Neural crest cell (in vitro differentiated cells): Measurements from ENCODE around the gene SLC8A3. TPM values are rescaled to one million over a fixed set of nuclear protein-coding genes. Genes with fewer than 3 reads are reported as not detected.

Experiments used
- DNase-seq: peaks from one replicate; pipeline ENCODE4 v3.0.0; 2021; ENCODE audit warnings: low read depth, mixed read lengths, low spot score
- H3K27ac Mint-ChIP-seq: one replicate; pipeline ENCODE4 v1.8.0; 2021; ENCODE audit warnings: mild to moderate bottlenecking, mixed read lengths; ENCODE audit not compliant: unreplicated experiment
- H3K27me3 Mint-ChIP-seq: 2 replicates; pipeline ENCODE4 v1.8.0; 2021; ENCODE audit warnings: low read depth, mild to moderate bottlenecking, mixed read lengths
- H3K36me3 Mint-ChIP-seq: 2 replicates; pipeline ENCODE4 v1.8.0; 2021; ENCODE audit warnings: low read depth, mild to moderate bottlenecking, mixed read lengths
- H3K4me1 Mint-ChIP-seq: 2 replicates; pipeline ENCODE4 v1.8.0; 2021; ENCODE audit warnings: mixed read lengths
- H3K4me3 Mint-ChIP-seq: one replicate; pipeline ENCODE4 v1.8.0; 2021; ENCODE audit warnings: mild to moderate bottlenecking, mixed read lengths
- H3K9me3 Mint-ChIP-seq: 2 replicates; pipeline ENCODE4 v1.8.0; 2021; ENCODE audit warnings: mixed read lengths
- total RNA-seq: library from RNA; stranded (reverse); gene quantifications from 2 replicates; pipeline ENCODE4 v1.2.1, GENCODE V29; 2021
- TF ChIP-seq, protein P1 (sequence below): fragments of 200-600 bp; sonication (generic); conservative IDR thresholded peaks from 2 replicates; pipeline ENCODE4 v1.5.0; 2021; ENCODE audit warnings: antibody characterized with exemption, mild to moderate bottlenecking

SLC8A3 gene
- total RNA-seq, 1 donor from 2014 or later, result 1.2 TPM

GRCh38 chr14:70094631-70095030, 94.1 kb downstream of the SLC8A3 start:
- no peak for DNase-seq
- no peaks in the 10 kb centered on the region for H3K9me3 Mint-ChIP-seq
- H3K4me1 Mint-ChIP-seq, result peaks cover 5% of the 10 kb centered on the region
- H3K36me3 Mint-ChIP-seq, result no peaks in the 10 kb centered on the region
- no peak overlapping the region for H3K27ac Mint-ChIP-seq
- peaks cover 6% of the 10 kb centered on the region for H3K27me3 Mint-ChIP-seq
- TF ChIP-seq, protein P1, sequence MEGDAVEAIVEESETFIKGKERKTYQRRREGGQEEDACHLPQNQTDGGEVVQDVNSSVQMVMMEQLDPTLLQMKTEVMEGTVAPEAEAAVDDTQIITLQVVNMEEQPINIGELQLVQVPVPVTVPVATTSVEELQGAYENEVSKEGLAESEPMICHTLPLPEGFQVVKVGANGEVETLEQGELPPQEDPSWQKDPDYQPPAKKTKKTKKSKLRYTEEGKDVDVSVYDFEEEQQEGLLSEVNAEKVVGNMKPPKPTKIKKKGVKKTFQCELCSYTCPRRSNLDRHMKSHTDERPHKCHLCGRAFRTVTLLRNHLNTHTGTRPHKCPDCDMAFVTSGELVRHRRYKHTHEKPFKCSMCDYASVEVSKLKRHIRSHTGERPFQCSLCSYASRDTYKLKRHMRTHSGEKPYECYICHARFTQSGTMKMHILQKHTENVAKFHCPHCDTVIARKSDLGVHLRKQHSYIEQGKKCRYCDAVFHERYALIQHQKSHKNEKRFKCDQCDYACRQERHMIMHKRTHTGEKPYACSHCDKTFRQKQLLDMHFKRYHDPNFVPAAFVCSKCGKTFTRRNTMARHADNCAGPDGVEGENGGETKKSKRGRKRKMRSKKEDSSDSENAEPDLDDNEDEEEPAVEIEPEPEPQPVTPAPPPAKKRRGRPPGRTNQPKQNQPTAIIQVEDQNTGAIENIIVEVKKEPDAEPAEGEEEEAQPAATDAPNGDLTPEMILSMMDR, result no peak
- no peak overlapping the region for H3K4me3 Mint-ChIP-seq

GRCh38 chr14:70094106-70094505, 94.6 kb downstream of the SLC8A3 start:
- H3K27me3 Mint-ChIP-seq, result peaks cover 6% of the 10 kb centered on the region
- TF ChIP-seq, protein P1, result no peak
- H3K9me3 Mint-ChIP-seq, result no peaks in the 10 kb centered on the region
- H3K4me1 Mint-ChIP-seq, result peaks cover 5% of the 10 kb centered on the region
- H3K27ac Mint-ChIP-seq, result no peak overlapping the region
- no peaks in the 10 kb centered on the region for H3K36me3 Mint-ChIP-seq
- DNase-seq, result no peak
- no peak overlapping the region for H3K4me3 Mint-ChIP-seq

DNA sequence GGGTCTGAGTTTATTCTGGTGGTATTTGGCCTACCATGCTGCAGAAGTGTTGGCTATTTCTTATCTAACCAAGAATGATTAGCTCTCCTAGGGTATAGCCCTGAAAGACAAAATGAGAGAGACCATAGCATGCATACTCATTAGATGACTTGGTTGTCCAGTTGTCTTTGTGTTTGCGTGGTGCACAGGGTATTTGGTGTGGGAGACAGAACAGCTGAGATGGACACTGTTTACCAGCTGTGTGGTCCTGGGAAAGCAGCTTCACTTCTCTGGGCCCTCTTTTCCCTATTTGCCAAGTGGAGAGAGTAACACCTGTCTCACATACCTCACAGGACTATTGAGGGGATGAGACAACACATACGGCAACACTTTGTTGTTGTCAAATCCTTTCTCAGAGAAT, 95.6 kb downstream of the SLC8A3 start:
- H3K27ac Mint-ChIP-seq, result no peak overlapping the region
- H3K4me3 Mint-ChIP-seq, result no peak overlapping the region
- DNase-seq, result no peak
- H3K27me3 Mint-ChIP-seq, result peaks cover 4% of the 10 kb centered on the region
- peaks cover 5% of the 10 kb centered on the region for H3K4me1 Mint-ChIP-seq
- H3K9me3 Mint-ChIP-seq, result no peaks in the 10 kb centered on the region
- TF ChIP-seq, protein P1, result no peak
- H3K36me3 Mint-ChIP-seq, result no peaks in the 10 kb centered on the region

DNA sequence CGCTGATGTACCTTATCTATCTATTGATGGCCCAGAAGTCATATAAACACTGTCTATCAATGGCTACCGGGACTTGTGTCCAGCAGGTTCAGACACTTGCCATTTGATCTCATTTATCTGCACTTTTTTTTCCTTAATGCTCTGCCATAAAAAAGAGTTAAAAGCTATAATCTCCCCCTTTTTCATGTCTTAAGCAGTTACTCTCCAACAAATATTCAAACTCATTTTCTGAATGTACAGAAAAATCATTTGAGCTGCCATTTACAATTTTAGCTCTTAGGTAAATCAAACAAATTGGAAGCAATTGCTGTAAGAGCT, 101.4 kb downstream of the SLC8A3 start:
- H3K36me3 Mint-ChIP-seq, result no peaks in the 10 kb centered on the region
- DNase-seq, result no peak
- no peak overlapping the region for H3K27ac Mint-ChIP-seq
- H3K4me3 Mint-ChIP-seq, result no peak overlapping the region
- H3K9me3 Mint-ChIP-seq, result no peaks in the 10 kb centered on the region
- TF ChIP-seq, protein P1, result no peak
- H3K4me1 Mint-ChIP-seq, result no peaks in the 10 kb centered on the region
- H3K27me3 Mint-ChIP-seq, result peaks cover 24% of the 10 kb centered on the region

GRCh38 chr14:70086685-70087379, 101.9 kb downstream of the SLC8A3 start:
- TF ChIP-seq, protein P1, result peak; percentile 75
- Mint-ChIP-seq H3K27ac (no peak overlapping the region), H3K4me3 (no peak overlapping the region), H3K4me1 (no peaks in the 10 kb centered on the region), H3K27me3 (peaks cover 23% of the 10 kb centered on the region), H3K36me3 (no peaks in the 10 kb centered on the region), H3K9me3 (no peaks in the 10 kb centered on the region)
- peak; percentile 35 for DNase-seq
